ENCODE results near the gene GAS2L1. TPM values are rescaled to one million over a fixed set of nuclear protein-coding genes. Genes with fewer than 3 reads are reported as not detected.

The GAS2L1 gene
- total and polyA plus RNA-seq, 3 donors from 2014 or later: 84.9 to 197 (median 191) TPM

DNA sequence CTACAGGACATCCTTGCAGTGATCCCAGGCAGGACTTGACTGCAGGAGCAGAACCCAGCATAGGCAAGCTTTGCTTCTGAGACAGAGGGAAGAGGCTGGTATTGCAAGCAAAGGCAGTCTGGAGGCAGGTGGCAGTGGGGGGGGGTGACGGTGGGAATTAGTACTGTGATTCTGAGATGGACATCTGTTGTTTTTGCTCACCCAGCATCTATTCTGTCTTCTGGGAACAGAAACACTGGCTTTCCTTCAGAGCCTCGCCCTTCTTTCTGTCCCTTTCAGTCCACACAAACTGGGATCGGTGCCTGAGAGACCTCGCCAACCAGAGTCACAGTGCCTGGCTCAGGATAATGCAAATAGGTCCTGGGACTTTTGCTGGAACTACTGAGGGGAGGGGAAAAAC, 40.2 kb downstream of the GAS2L1 start:
- no peak for DNase-seq
- intact Hi-C loops (cut with DNase I; ENCODE audit: low total_unique reads): no loop called here
- no peaks in the 10 kb centered on the region for H3K36me3 ChIP-seq (ENCODE audit: low read depth, missing control alignments)
- H3K27me3 ChIP-seq: no peaks in the 10 kb centered on the region
- H3K4me1 ChIP-seq: no peaks in the 10 kb centered on the region
- 88 to 89% methylated on average over 4 of the region's 4 CpGs for WGBS, 2 donors
- no peak overlapping the region for H3K4me3 ChIP-seq
- H3K9me3 ChIP-seq: no peaks in the 10 kb centered on the region
- no peak overlapping the region for H3K27ac ChIP-seq
- TF ChIP-seq, protein P1, sequence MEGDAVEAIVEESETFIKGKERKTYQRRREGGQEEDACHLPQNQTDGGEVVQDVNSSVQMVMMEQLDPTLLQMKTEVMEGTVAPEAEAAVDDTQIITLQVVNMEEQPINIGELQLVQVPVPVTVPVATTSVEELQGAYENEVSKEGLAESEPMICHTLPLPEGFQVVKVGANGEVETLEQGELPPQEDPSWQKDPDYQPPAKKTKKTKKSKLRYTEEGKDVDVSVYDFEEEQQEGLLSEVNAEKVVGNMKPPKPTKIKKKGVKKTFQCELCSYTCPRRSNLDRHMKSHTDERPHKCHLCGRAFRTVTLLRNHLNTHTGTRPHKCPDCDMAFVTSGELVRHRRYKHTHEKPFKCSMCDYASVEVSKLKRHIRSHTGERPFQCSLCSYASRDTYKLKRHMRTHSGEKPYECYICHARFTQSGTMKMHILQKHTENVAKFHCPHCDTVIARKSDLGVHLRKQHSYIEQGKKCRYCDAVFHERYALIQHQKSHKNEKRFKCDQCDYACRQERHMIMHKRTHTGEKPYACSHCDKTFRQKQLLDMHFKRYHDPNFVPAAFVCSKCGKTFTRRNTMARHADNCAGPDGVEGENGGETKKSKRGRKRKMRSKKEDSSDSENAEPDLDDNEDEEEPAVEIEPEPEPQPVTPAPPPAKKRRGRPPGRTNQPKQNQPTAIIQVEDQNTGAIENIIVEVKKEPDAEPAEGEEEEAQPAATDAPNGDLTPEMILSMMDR (IDR thresholded peaks at IDR 0.05): no peak
- no peak for TF ChIP-seq POLR2A (IDR thresholded peaks at IDR 0.05)

DNA sequence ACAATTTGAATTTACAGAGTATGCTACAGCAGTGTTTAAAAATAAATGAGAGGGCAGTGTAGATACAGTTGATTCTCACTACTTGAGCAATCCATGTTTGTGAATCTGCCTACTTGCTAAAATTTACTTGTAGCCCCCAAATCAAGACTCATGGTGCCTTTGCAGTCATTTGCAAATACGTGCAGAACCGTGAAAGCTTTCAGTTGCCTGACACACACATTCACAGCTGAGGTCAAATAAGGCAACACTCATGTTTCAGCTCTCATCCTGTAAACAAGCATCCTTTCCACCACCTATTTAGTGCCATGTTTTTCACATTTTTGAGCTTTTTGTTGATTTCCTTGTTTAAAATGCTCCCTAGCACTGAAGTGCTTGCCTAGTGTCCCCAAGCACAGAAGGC, 41.6 kb downstream of the GAS2L1 start:
- Histone ChIP-seq H3K9me3 (no peaks in the 10 kb centered on the region), H3K4me1 (no peaks in the 10 kb centered on the region), H3K27ac (no peak overlapping the region), H3K36me3 (ENCODE audit: low read depth, missing control alignments) (no peaks in the 10 kb centered on the region), H3K27me3 (no peaks in the 10 kb centered on the region), H3K4me3 (no peak overlapping the region)
- no peak for DNase-seq
- TF ChIP-seq POLR2A (IDR thresholded peaks at IDR 0.05): no peak
- TF ChIP-seq, protein P1 (IDR thresholded peaks at IDR 0.05): no peak
- intact Hi-C loops (cut with DNase I; ENCODE audit: low total_unique reads): no loop called here
- WGBS, 2 donors: 90 to 93% methylated on average over 2 of the region's 2 CpGs

DNA sequence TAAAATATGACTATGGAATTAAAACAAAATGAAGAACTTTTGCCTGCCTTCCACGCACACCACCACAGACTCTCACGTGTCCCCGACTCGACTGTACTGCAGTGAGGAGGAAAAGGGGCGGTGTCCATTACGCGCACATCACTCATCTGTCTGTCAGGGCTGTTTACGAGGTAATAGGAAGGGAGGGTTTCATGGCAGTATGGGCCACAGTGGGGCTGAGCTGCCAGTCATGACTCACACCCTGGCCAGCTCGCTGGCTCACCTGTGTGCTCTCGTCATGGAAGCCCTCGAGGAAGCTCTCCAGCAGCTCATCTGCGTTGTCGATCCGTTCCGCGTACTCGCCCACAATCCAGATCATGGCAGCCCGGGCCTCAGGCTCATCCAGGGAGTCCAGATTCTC, 42.5 kb downstream of the GAS2L1 start:
- intact Hi-C loops (cut with DNase I; ENCODE audit: low total_unique reads): no loop called here
- no peak overlapping the region for H3K27ac ChIP-seq
- no peaks in the 10 kb centered on the region for H3K9me3 ChIP-seq
- WGBS, 2 donors: 90 to 94% methylated on average over 18 of the region's 18 CpGs
- H3K36me3 ChIP-seq (ENCODE audit: low read depth, missing control alignments): no peaks in the 10 kb centered on the region
- no peaks in the 10 kb centered on the region for H3K27me3 ChIP-seq
- no peak for DNase-seq
- H3K4me1 ChIP-seq: no peaks in the 10 kb centered on the region
- TF ChIP-seq, protein P1 (IDR thresholded peaks at IDR 0.05): no peak
- TF ChIP-seq POLR2A (IDR thresholded peaks at IDR 0.05): no peak
- H3K4me3 ChIP-seq: no peak overlapping the region

DNA sequence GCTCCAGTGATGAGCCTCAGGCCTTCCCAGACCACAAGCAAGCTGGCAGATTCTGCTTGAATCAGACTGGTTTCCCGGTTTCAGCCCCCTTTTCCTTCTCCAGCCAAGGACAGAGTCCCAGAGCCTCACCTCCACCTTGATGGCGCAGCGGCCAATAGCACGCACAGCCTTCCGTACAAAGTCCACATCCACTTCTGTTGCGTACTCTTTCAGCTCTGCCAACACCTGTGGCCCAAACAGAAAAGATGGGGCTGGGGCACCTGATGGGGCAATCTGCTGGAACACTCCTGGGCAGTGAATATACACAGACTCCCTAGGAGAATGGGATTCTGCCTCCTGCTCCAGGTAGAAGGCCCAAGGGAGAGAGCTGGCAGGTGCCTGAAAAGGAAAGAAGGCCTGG, 44.6 kb downstream of the GAS2L1 start:
- no peaks in the 10 kb centered on the region for H3K36me3 ChIP-seq (ENCODE audit: low read depth, missing control alignments)
- no peaks in the 10 kb centered on the region for H3K9me3 ChIP-seq
- no peak overlapping the region for H3K4me3 ChIP-seq
- H3K4me1 ChIP-seq: no peaks in the 10 kb centered on the region
- TF ChIP-seq, protein P1 (IDR thresholded peaks at IDR 0.05): no peak
- no peak for TF ChIP-seq POLR2A (IDR thresholded peaks at IDR 0.05)
- H3K27me3 ChIP-seq: no peaks in the 10 kb centered on the region
- intact Hi-C loops (cut with DNase I; ENCODE audit: low total_unique reads): no loop called here
- DNase-seq: no peak
- 97% methylated on average over 6 of the region's 6 CpGs for WGBS, 2 donors
- no peak overlapping the region for H3K27ac ChIP-seq

DNA sequence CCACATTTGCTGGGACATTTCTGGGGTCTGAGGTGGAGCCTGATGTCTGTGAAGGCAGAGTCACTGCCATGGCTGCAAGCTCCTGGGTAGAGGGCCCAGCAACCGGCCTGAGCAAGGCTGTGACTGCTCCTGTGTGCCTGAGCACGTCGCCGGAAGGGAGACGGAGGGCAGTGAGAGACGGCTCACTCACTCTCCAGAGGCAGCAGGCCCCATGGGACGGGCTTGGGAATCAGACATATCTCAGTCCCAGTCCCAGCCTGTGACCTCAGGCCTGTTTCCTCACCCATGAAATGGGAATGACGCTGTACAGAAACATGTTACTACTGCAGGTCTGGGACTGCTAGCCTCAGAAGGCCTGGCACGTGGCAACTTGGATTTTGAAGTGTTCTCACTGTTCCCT, 45.4 kb downstream of the GAS2L1 start:
- Histone ChIP-seq H3K27ac (no peak overlapping the region), H3K27me3 (no peaks in the 10 kb centered on the region), H3K36me3 (ENCODE audit: low read depth, missing control alignments) (no peaks in the 10 kb centered on the region), H3K4me1 (no peaks in the 10 kb centered on the region), H3K4me3 (no peak overlapping the region), H3K9me3 (no peaks in the 10 kb centered on the region)
- no peak for DNase-seq
- TF ChIP-seq POLR2A (IDR thresholded peaks at IDR 0.05): no peak
- TF ChIP-seq, protein P1 (IDR thresholded peaks at IDR 0.05): no peak
- intact Hi-C loops (cut with DNase I; ENCODE audit: low total_unique reads): no loop called here
- 80 to 93% methylated on average over 6 to 9 of the region's 9 CpGs for WGBS, 2 donors
